SK-N-SH treated with all-trans-retinoic acid at 6 μM for 48 hours (cell line): ENCODE data around the gene ZNF225.
A peak's percentile ranks its signal among the peaks of the same experiment; 100 is the strongest.

Experiments used
- ATAC-seq: fragments of 200-7000 bp; cut with Tn5 transposase; 3 replicates; pipeline ENCODE4 v1.9.1; 2020; ENCODE audit warnings: mild to moderate bottlenecking, moderate library complexity
- ARNTL ChIP-seq: fragments of 450-650 bp; formaldehyde crosslinking; IDR thresholded peaks from 2 replicates; pipeline ENCODE4 v1.5.0; 2020; ENCODE audit warnings: low read depth, mild to moderate bottlenecking, moderate library complexity, borderline replicate concordance
- BACH2 ChIP-seq: fragments of 250-450 bp; sonication (Bioruptor Pico); IDR thresholded peaks from 2 replicates; pipeline ENCODE4 v1.9.0; 2021; ENCODE audit warnings: mild to moderate bottlenecking, borderline replicate concordance
- CSDC2 ChIP-seq: fragments of 250-450 bp; sonication (Bioruptor Pico); IDR thresholded peaks from 2 replicates; pipeline ENCODE4 v1.5.0; 2020; ENCODE audit warnings: mild to moderate bottlenecking, moderate library complexity
- CSRNP3 ChIP-seq: fragments of 250-450 bp; sonication (Bioruptor Pico); IDR thresholded peaks from 2 replicates; pipeline ENCODE4 v1.5.1; 2021; ENCODE audit warnings: mild to moderate bottlenecking, moderate library complexity
- ESRRG ChIP-seq: fragments of 250-450 bp; sonication (Bioruptor Pico); IDR thresholded peaks from 2 replicates; pipeline ENCODE4 v1.6.1; 2021; ENCODE audit warnings: mild to moderate bottlenecking
- GLIS3 ChIP-seq: fragments of 250-450 bp; sonication (Bioruptor Pico); IDR thresholded peaks from 2 replicates; pipeline ENCODE4 v1.5.0; 2020; ENCODE audit warnings: mild to moderate bottlenecking, moderate library complexity
- ISL1 ChIP-seq: fragments of 250-450 bp; sonication (Bioruptor Pico); IDR thresholded peaks from 2 replicates; pipeline ENCODE4 v2.1.2; 2022; ENCODE audit warnings: mild to moderate bottlenecking, moderate library complexity
- OSR1 ChIP-seq: fragments of 250-450 bp; sonication (Bioruptor Pico); IDR thresholded peaks from 2 replicates; pipeline ENCODE4 v1.8.0; 2022; ENCODE audit warnings: moderate library complexity, mild to moderate bottlenecking, inconsistent platforms
- RARB ChIP-seq: fragments of 250-450 bp; sonication (Bioruptor Pico); IDR thresholded peaks from 2 replicates; pipeline ENCODE4 v1.8.0; 2021; ENCODE audit warnings: mild to moderate bottlenecking, moderate library complexity
- SNAI2 ChIP-seq: fragments of 250-450 bp; sonication (Bioruptor Pico); IDR thresholded peaks from 2 replicates; pipeline ENCODE4 v1.5.0; 2020; ENCODE audit warnings: mild to moderate bottlenecking, moderate library complexity
- TCF4 ChIP-seq: fragments of 250-450 bp; sonication (Bioruptor Pico); IDR thresholded peaks from 2 replicates; pipeline ENCODE4 v1.8.0; 2021; ENCODE audit warnings: mild to moderate bottlenecking, moderate library complexity, borderline replicate concordance
- TOX ChIP-seq: fragments of 250-450 bp; sonication (Bioruptor Pico); IDR thresholded peaks from 2 replicates; pipeline ENCODE4 v1.8.0; 2021; ENCODE audit warnings: mild to moderate bottlenecking, moderate library complexity, borderline replicate concordance
- TSHZ2 ChIP-seq: fragments of 250-450 bp; sonication (Bioruptor Pico); IDR thresholded peaks from 2 replicates; pipeline ENCODE4 v1.5.0; 2020; ENCODE audit warnings: mild to moderate bottlenecking, moderate library complexity
- ZC3H10 ChIP-seq: fragments of 250-450 bp; sonication (Bioruptor Pico); IDR thresholded peaks from 2 replicates; pipeline ENCODE4 v1.5.1; 2021; ENCODE audit warnings: mild to moderate bottlenecking, moderate library complexity
- ZFP3 ChIP-seq: fragments of 250-450 bp; sonication (Bioruptor Pico); IDR thresholded peaks from 2 replicates; pipeline ENCODE4 v1.5.0; 2020; ENCODE audit warnings: mild to moderate bottlenecking, moderate library complexity
- ZFP30 ChIP-seq: fragments of 450-650 bp; formaldehyde crosslinking; IDR thresholded peaks from 2 replicates; pipeline ENCODE4 v1.5.0; 2022; ENCODE audit warnings: mild to moderate bottlenecking, moderate library complexity
- ZNF565 ChIP-seq: fragments of 450-650 bp; formaldehyde crosslinking; conservative IDR thresholded peaks from 2 replicates; pipeline ENCODE4 v1.5.0; 2020; ENCODE audit warnings: low read depth, mild to moderate bottlenecking, moderate library complexity
- ZNF70 ChIP-seq: fragments of 450-650 bp; formaldehyde crosslinking; IDR thresholded peaks from 2 replicates; pipeline ENCODE4 v1.5.0; 2020; ENCODE audit warnings: mild to moderate bottlenecking, moderate library complexity
- ZNF8 ChIP-seq: fragments of 450-650 bp; formaldehyde crosslinking; IDR thresholded peaks from 2 replicates; pipeline ENCODE4 v1.5.0; 2020; ENCODE audit warnings: mild to moderate bottlenecking, moderate library complexity
- TF ChIP-seq, protein P1 (sequence below): fragments of 250-450 bp; sonication (Bioruptor Pico); IDR thresholded peaks from 2 replicates; pipeline ENCODE4 v1.5.1; 2020; ENCODE audit warnings: low read depth, mild to moderate bottlenecking, moderate library complexity
- TF ChIP-seq, protein P2 (sequence below): fragments of 250-450 bp; sonication (Bioruptor Pico); IDR thresholded peaks from 2 replicates; pipeline ENCODE4 v1.8.0; 2021; ENCODE audit warnings: low read depth, mild to moderate bottlenecking, moderate library complexity, borderline replicate concordance

Gene ZNF225

GRCh38 chr19:44069415-44069814 lies 43.8 kb upstream of the ZNF225 start (continued):
- TF ChIP-seq ISL1, result no peak
- no peak for TF ChIP-seq ZC3H10 (CRISPR knock-in tag)
- no peak for TF ChIP-seq ZFP3
- TF ChIP-seq CSDC2 (CRISPR knock-in tag), result no peak
- TF ChIP-seq OSR1 (CRISPR knock-in tag), result no peak
- TF ChIP-seq ARNTL, result no peak
- no peak for TF ChIP-seq ZNF70
- TF ChIP-seq TCF4 (CRISPR knock-in tag), result no peak
- TF ChIP-seq ZFP30 (CRISPR knock-in tag), result no peak
- TF ChIP-seq ZNF565, result no peak
- TF ChIP-seq ZNF8, result no peak
- TF ChIP-seq BACH2 (CRISPR knock-in tag), result no peak

DNA sequence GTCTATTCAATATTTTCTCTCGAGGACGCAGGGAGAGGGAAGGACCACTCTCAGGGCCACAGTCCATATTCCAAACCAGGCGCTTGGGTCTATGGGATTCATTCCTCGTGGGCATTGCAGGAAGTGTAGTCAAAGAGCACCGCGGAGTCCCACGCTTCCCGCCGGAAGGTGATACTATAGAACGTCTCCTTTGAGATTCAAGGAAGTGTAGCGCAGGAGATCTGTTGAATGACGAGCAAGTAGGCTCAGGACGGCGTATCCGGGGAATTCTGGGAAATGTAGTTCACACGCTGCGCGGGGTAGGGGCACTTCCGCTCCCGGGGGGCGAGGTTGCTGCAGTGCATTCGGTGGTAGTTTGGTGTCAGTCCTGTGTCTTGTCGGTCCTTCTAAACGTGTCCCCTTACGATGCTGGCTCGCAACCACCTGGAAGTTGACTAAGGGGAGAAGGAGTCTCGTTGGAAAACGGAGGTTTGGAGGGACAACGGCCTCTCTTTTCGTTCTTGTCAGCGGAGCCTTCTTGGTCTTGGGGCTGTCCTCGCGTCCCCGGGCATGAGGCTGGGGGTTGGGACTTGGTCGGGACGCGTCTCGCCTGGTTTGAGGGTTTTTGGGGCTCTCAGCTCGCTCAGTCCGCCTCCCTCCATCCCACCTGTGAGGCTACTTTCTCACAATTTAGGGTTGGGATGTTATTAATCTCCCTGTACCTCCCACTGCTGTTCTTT lies 41.2 kb upstream of the ZNF225 start, which contains the start of gene ZNF284:
TSS of gene ZNF284 (plus strand) at position 336 of the 719 bp plus-strand sequence. CDS start 4,231 bp downstream, outside the sequence.
- TF ChIP-seq TOX (no peak), ZC3H10 (CRISPR knock-in tag) (no peak), ESRRG (CRISPR knock-in tag) (no peak), CSRNP3 (CRISPR knock-in tag) (no peak), OSR1 (CRISPR knock-in tag) (no peak), BACH2 (CRISPR knock-in tag) (no peak)
- TF ChIP-seq, protein P1, sequence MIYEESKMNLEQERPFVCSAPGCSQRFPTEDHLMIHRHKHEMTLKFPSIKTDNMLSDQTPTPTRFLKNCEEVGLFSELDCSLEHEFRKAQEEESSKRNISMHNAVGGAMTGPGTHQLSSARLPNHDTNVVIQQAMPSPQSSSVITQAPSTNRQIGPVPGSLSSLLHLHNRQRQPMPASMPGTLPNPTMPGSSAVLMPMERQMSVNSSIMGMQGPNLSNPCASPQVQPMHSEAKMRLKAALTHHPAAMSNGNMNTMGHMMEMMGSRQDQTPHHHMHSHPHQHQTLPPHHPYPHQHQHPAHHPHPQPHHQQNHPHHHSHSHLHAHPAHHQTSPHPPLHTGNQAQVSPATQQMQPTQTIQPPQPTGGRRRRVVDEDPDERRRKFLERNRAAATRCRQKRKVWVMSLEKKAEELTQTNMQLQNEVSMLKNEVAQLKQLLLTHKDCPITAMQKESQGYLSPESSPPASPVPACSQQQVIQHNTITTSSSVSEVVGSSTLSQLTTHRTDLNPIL (CRISPR knock-in tag), result no peak
- TF ChIP-seq, all 23 proteins: peak for 0
- peak; percentile 98 for ATAC-seq

GRCh38 chr19:44072543-44073401 lies 40.4 kb upstream of the ZNF225 start:
- peak; percentile 66 for ATAC-seq
- TF ChIP-seq TCF4 (CRISPR knock-in tag) (no peak), OSR1 (CRISPR knock-in tag) (no peak), ZNF565 (no peak), TOX (no peak), RARB (CRISPR knock-in tag) (no peak), CSRNP3 (CRISPR knock-in tag) (no peak), ZFP3 (no peak), ZFP30 (CRISPR knock-in tag) (no peak), SNAI2 (CRISPR knock-in tag) (no peak), ESRRG (CRISPR knock-in tag) (no peak)
- TF ChIP-seq, protein P2, sequence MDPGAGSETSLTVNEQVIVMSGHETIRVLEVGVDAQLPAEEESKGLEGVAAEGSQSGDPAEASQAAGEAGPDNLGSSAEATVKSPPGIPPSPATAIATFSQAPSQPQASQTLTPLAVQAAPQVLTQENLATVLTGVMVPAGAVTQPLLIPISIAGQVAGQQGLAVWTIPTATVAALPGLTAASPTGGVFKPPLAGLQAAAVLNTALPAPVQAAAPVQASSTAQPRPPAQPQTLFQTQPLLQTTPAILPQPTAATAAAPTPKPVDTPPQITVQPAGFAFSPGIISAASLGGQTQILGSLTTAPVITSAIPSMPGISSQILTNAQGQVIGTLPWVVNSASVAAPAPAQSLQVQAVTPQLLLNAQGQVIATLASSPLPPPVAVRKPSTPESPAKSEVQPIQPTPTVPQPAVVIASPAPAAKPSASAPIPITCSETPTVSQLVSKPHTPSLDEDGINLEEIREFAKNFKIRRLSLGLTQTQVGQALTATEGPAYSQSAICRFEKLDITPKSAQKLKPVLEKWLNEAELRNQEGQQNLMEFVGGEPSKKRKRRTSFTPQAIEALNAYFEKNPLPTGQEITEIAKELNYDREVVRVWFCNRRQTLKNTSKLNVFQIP (CRISPR knock-in tag), result no peak

DNA sequence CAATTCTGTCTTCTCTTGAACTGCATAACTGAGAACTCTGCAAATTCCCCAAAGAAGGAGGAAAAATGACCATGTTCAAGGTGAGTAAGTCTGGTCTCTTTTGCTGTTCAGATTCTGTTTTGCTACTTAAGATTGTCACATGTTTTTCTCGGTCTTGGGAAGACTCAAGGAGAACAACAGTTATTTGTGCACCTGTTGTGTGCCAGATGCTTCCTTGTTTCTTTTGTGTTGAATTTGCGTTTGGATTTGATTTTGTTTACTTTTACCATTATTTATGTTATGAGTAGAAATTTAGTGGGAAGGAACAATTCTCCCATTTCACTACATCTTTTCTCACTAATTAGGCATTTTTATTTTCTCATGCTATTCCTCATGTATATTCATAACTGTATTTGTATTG lies 36.9 kb upstream of the ZNF225 start:
- no peak for ATAC-seq
- TF ChIP-seq ZC3H10 (CRISPR knock-in tag) (no peak), RARB (CRISPR knock-in tag) (no peak), GLIS3 (CRISPR knock-in tag) (no peak), ARNTL (no peak), ZNF70 (no peak), ESRRG (CRISPR knock-in tag) (no peak), TSHZ2 (no peak), ZFP30 (CRISPR knock-in tag) (no peak), TCF4 (CRISPR knock-in tag) (no peak), TOX (no peak), ZNF8 (no peak), SNAI2 (CRISPR knock-in tag) (no peak)
- TF ChIP-seq, protein P1 (CRISPR knock-in tag), result no peak
- TF ChIP-seq, protein P2 (CRISPR knock-in tag), result no peak
